ENCODE results near the gene TBC1D3G. TPM values are rescaled to one million over a fixed set of nuclear protein-coding genes. Genes with fewer than 3 reads are reported as not detected.
"Not testable (repeated sequence)": the region's sequence is repeated elsewhere in the genome, so short reads cannot be mapped to it uniquely, and the experiment has no call there.

TBC1D3G gene
- not detected for polyA plus RNA-seq (ENCODE audit: insufficient read length in 3 of 3)

DNA sequence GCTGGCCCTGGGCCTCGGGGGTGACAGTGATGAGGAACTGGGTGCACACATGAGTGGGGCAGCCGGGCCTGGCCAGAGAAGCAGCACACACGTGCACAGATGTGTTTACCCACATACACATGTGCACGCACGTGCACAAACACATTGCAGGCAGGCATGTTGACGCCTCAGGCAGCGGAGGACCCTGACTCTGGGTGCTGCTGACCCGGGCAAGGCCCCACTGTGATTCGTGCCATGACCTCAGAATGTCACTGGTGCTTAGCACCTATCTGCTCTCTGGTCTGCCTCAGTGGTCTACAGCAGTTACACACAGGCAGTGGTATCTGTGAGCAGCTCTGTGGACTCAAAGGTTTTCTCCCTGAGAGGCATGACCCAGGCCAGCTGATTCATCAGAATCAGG, at the start of gene TBC1D3G:
TBC1D3G (plus strand) TSS at position 301 of the 400 bp plus-strand sequence. CDS start 1,528 bp downstream, outside the sequence.
- DNase-seq (ENCODE audit: low read depth in 3 of 3, low spot score in 2 of 3): not testable (repeated sequence)

- DNase-seq (ENCODE audit: low read depth in 3 of 3, low spot score in 2 of 3): not testable (repeated sequence)
Measured at GRCh38 chr17:36283256-36283655, 40.4 kb upstream of the TBC1D3G start.

GRCh38 chr17:36284219-36284618, 39.5 kb upstream of the TBC1D3G start:
- DNase-seq (ENCODE audit: low read depth in 3 of 3, low spot score in 2 of 3): not testable (repeated sequence)

GRCh38 chr17:36289965-36290612, 33.6 kb upstream of the TBC1D3G start:
- DNase-seq (ENCODE audit: low read depth in 3 of 3, low spot score in 2 of 3): not testable (repeated sequence)

DNA sequence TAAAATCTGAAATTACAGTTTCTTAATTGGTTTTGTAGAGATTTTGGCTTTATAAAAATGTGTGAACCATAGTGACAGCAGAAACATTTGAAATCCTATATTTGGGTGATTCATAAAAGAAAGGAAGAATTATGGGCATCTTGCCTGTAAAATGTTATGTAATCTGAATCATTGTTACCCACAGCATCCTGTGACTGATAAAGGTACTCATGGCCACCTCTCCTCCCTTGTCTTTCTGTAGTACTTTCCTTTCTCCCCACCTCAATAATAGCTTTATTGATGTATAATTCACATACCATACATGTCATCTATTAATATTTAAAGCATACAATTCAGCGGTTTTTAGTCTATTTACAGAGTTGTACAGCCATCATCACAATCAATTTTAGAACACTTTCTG, 28.5 kb upstream of the TBC1D3G start:
- DNase-seq (ENCODE audit: low read depth in 3 of 3, low spot score in 2 of 3): not testable (repeated sequence)

DNA sequence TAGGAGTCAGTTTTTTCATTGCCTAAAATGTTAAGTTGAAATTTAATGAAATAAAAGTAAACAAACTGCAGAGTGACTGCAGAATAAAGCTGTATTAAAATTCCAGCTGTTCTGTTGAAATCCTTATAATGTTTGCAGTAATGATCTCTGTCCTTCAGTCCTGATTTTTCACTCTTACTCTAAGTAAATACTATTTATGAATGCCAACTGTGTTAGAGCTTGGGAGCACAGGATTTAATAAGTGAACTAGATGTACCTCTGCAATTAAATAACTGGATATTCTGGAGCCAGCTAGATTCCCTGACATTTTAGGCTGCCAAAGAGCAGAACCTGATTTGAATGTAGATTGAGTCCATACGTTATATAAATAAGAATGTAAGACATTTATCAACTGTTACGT, 7.9 kb upstream of the TBC1D3G start:
- not testable (repeated sequence) for DNase-seq (ENCODE audit: low read depth in 3 of 3, low spot score in 2 of 3)

DNA sequence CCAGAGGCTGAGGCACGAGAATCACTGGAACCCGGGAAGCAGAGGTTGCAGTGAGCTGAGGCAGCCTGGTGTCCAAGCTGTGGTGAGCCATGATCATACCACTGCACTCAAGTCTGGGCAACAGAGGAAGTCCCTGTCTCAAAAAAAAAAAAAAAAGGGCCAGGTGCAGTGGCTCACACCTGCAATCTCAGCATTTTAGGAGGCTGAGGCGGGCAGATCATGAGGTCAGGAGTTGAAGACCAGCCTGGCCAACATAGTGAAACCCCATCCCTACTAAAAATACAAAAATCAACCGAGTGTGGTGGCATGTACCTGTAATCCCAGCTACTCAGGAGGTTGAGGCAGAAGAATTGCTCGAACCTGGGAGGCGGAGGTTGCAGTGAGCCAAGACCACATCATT, 38.8 kb downstream of the TBC1D3G start:
- not testable (repeated sequence) for DNase-seq (ENCODE audit: low read depth in 3 of 3, low spot score in 2 of 3)

DNA sequence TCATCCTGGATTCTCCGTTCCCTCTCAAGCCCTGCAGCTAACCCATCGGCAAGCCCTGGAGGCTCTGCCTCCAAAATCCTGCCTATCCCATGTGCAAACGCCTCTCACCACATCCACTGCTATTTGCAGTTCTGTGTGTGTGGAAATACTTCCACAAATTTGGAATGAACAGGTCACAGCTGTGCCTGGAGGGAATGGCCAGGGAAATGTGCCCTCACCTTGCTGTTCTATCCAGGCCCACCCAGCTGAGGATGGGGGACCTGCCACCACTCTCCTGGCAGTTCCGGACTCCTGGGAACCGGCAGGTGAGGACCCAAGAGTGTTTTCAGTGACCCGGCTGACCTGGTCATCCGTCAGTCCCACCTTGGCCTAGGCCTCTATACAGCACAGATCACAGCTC, 52.3 kb downstream of the TBC1D3G start:
- DNase-seq (ENCODE audit: low read depth in 3 of 3, low spot score in 2 of 3): not testable (repeated sequence)

Other genes with a start within 250 kb of the TBC1D3G start
- gene CCL3, start 233.7 kb upstream of the TBC1D3G start, polyA plus RNA-seq (ENCODE audit: insufficient read length in 3 of 3): 1 to 10 TPM; 2.4 to 5.0 (median 4.2) TPM
- gene CCL4, start 220.1 kb upstream of the TBC1D3G start, polyA plus RNA-seq (ENCODE audit: insufficient read length in 3 of 3): 1 to 10 TPM; 1.3 to 5.0 (median 2.0) TPM
- gene TBC1D3B, start 147.2 kb upstream of the TBC1D3G start, polyA plus RNA-seq (ENCODE audit: insufficient read length in 3 of 3): 1 to 10 TPM; 3.4 to 5.0 (median 4.0) TPM
- gene CCL3L1, start 127.1 kb upstream of the TBC1D3G start, polyA plus RNA-seq (ENCODE audit: insufficient read length in 3 of 3): 1 to 10 TPM; 1.6 to 2.1 (median 1.6) TPM
- gene CCL4L2, start 112.8 kb upstream of the TBC1D3G start, polyA plus RNA-seq (ENCODE audit: insufficient read length in 3 of 3): 1 to 10 TPM; 2.4 to 4.6 (median 3.2) TPM
- not detected for gene TBC1D3I, start 59.3 kb upstream of the TBC1D3G start, polyA plus RNA-seq (ENCODE audit: insufficient read length in 3 of 3)
- gene TBC1D3H, start 64.6 kb downstream of the TBC1D3G start, polyA plus RNA-seq (ENCODE audit: insufficient read length in 3 of 3): not detected
- 10 to 100 TPM; 69.1 to 80.4 (median 76.1) TPM for gene ZNHIT3, start 162.8 kb downstream of the TBC1D3G start, polyA plus RNA-seq (ENCODE audit: insufficient read length in 3 of 3)
- gene MYO19, start 211.0 kb downstream of the TBC1D3G start, polyA plus RNA-seq (ENCODE audit: insufficient read length in 3 of 3): 10 to 100 TPM; 33.7 to 34.9 (median 34.1) TPM
- 10 to 100 TPM; 11.0 to 14.3 (median 12.6) TPM for gene PIGW, start 211.1 kb downstream of the TBC1D3G start, polyA plus RNA-seq (ENCODE audit: insufficient read length in 3 of 3)
- 10 to 100 TPM; 83.2 to 87.8 (median 85.3) TPM for gene GGNBP2, start 221.0 kb downstream of the TBC1D3G start, polyA plus RNA-seq (ENCODE audit: insufficient read length in 3 of 3)

All from right renal cortex interstitium (tissue), 3 donors.